Renal cortex interstitium (tissue), 11 donors: ENCODE data around the gene PLEKHG4. TPM values are rescaled to one million over a fixed set of nuclear protein-coding genes. Genes with fewer than 3 reads are reported as not detected.

Source experiments
- DNase-seq, 11 donors: peaks; one replicate each; pipeline ENCODE4 v3.0.0-alpha.2; 2013; ENCODE audit warnings: low read depth in 9 of 11, low spot score in 4 of 11; ENCODE audit errors: extremely low read depth in 1 of 11
- polyA plus RNA-seq, 3 donors: library from polyadenylated mRNA; unstranded; fragments of 120-200 nt; gene quantifications; one replicate each; pipeline ENCODE4 v1.2.1, GENCODE V29; 2013; ENCODE audit not compliant: insufficient read length in 3 of 3

Gene PLEKHG4
- polyA plus RNA-seq, 3 donors, result 13.0 to 17.1 (median 13.1) TPM

GRCh38 chr16:67241008-67241900, 38.1 kb upstream of the PLEKHG4 start:
- DNase-seq, result no peak

GRCh38 chr16:67242138-67242730, 37.1 kb upstream of the PLEKHG4 start:
- no peak for DNase-seq

- DNase-seq, result no peak
Measured at GRCh38 chr16:67243481-67243880, 35.9 kb upstream of the PLEKHG4 start.

GRCh38 chr16:67244387-67245185, 34.7 kb upstream of the PLEKHG4 start:
- no peak for DNase-seq

- no peak for DNase-seq
Measured at GRCh38 chr16:67245186-67245585, 34.1 kb upstream of the PLEKHG4 start.

GRCh38 chr16:67245674-67246080, 33.7 kb upstream of the PLEKHG4 start:
- DNase-seq, result peak in 1 of 11 donors; percentile 33

GRCh38 chr16:67246081-67246755, 33.1 kb upstream of the PLEKHG4 start:
- peak; percentile 50 to 84 (median 73) for DNase-seq

GRCh38 chr16:67246756-67247191, 32.6 kb upstream of the PLEKHG4 start:
- peak in 3 of 11 donors; percentile 24 to 60 (median 41) for DNase-seq

GRCh38 chr16:67247192-67248072, 31.9 kb upstream of the PLEKHG4 start, which contains the start of gene FHOD1:
Gene FHOD1 (minus strand): TSS chr16:67247481. CDS start chr16:67247410, 71 bp downstream.
- DNase-seq, result peak; percentile 72 to 92 (median 89)

GRCh38 chr16:67248073-67248400, 31.3 kb upstream of the PLEKHG4 start:
- DNase-seq, result no peak

GRCh38 chr16:67248401-67249177, 30.7 kb upstream of the PLEKHG4 start, which contains the start of gene SLC9A5:
Gene SLC9A5 (plus strand): TSS chr16:67248979. CDS start chr16:67249015, 36 bp downstream.
- DNase-seq, result peak in 1 of 11 donors; percentile 19

GRCh38 chr16:67249178-67250044, 29.9 kb upstream of the PLEKHG4 start:
- DNase-seq, result no peak

- no peak for DNase-seq
Measured at GRCh38 chr16:67250045-67250327, 29.3 kb upstream of the PLEKHG4 start.

- DNase-seq, result no peak
Measured at GRCh38 chr16:67252609-67253497, 26.5 kb upstream of the PLEKHG4 start.

GRCh38 chr16:67254801-67255552, 24.4 kb upstream of the PLEKHG4 start:
- DNase-seq, result no peak
